ENCODE results near the gene RREB1.
"Not testable (repeated sequence)": the region's sequence is repeated elsewhere in the genome, so short reads cannot be mapped to it uniquely, and the experiment has no call there.

GRCh38 chr6:7157307-7157706 lies 49.5 kb downstream of the RREB1 start:
- TF ChIP-seq, protein P1, sequence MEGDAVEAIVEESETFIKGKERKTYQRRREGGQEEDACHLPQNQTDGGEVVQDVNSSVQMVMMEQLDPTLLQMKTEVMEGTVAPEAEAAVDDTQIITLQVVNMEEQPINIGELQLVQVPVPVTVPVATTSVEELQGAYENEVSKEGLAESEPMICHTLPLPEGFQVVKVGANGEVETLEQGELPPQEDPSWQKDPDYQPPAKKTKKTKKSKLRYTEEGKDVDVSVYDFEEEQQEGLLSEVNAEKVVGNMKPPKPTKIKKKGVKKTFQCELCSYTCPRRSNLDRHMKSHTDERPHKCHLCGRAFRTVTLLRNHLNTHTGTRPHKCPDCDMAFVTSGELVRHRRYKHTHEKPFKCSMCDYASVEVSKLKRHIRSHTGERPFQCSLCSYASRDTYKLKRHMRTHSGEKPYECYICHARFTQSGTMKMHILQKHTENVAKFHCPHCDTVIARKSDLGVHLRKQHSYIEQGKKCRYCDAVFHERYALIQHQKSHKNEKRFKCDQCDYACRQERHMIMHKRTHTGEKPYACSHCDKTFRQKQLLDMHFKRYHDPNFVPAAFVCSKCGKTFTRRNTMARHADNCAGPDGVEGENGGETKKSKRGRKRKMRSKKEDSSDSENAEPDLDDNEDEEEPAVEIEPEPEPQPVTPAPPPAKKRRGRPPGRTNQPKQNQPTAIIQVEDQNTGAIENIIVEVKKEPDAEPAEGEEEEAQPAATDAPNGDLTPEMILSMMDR (IDR thresholded peaks at IDR 0.05), result not testable (repeated sequence)
- not testable (repeated sequence) for TF ChIP-seq POLR2A, EP300, POLR2AphosphoS5 (IDR thresholded peaks at IDR 0.05)

Measured in upper lobe of left lung (tissue), 4 donors.